Muscle layer of duodenum (tissue), 2 donors: ENCODE measurements around the gene XCL1.

Experiments
- H3K27ac ChIP-seq: one replicate; pipeline ENCODE4 v1.7.0; 2013; ENCODE audit warnings: mild to moderate bottlenecking, low read length
- H3K27me3 ChIP-seq: one replicate; pipeline ENCODE4 v1.7.0; 2013; ENCODE audit warnings: low read depth, mild to moderate bottlenecking, control low read depth, low read length
- H3K36me3 ChIP-seq, 2 donors: one replicate each; pipeline ENCODE4 v1.7.0; 2013; ENCODE audit warnings: low read length in 2 of 2, control low read depth in 1 of 2, mild to moderate bottlenecking in 1 of 2; ENCODE audit not compliant: insufficient read depth in 2 of 2, control insufficient read depth in 1 of 2
- H3K4me1 ChIP-seq, 2 donors: one replicate each; pipeline ENCODE4 v1.7.0; 2013; ENCODE audit warnings: low read length in 2 of 2, mild to moderate bottlenecking in 2 of 2, control low read depth in 1 of 2, moderate library complexity in 1 of 2; ENCODE audit not compliant: insufficient read depth in 2 of 2, control insufficient read depth in 1 of 2
- H3K4me3 ChIP-seq, 2 donors: one replicate each; pipeline ENCODE4 v1.7.0; 2013; ENCODE audit warnings: low read length in 2 of 2, low read depth in 1 of 2, mild to moderate bottlenecking in 1 of 2
- H3K9me3 ChIP-seq, 2 donors: one replicate each; pipeline ENCODE4 v1.7.0; 2013; ENCODE audit warnings: low read length in 2 of 2, control low read depth in 1 of 2, mild to moderate bottlenecking in 1 of 2; ENCODE audit not compliant: control insufficient read depth in 1 of 2
- donor health status: healthy.

XCL1 gene

DNA sequence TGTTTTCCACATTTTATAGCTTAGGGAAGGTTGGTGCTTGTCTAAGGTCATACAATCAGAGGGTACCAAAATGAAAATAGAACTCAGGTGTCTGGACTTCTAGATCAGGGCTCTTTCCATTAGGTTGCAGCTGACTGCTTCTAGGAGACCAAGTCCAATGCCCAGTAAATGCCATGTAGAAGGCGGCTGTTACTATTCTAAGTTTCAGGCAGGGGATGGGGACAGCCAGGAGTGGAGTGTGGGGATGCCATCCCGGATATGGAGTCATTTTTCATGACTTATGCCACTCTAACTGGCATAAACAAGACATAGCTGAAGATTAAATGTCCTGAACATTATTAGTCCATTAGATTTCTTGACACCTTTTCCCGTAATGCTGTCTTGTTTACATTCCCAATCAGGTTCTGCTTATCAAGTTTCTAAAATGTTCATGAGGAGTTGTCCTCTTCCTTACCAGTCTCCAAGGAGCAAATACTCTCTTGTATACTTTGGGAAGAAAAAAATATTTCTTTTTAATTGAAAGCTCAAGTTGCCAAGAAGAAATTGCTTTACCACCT lies 31.5 kb downstream of the XCL1 start:
- Histone ChIP-seq H3K36me3 (no peaks in the 10 kb centered on the region), H3K9me3 (no peaks in the 10 kb centered on the region), H3K4me1 (peaks cover 0 to 38% of the 10 kb centered on the region in 2 donors), H3K27ac (no peak overlapping the region), H3K27me3 (no peaks in the 10 kb centered on the region), H3K4me3 (no peak overlapping the region)

DNA sequence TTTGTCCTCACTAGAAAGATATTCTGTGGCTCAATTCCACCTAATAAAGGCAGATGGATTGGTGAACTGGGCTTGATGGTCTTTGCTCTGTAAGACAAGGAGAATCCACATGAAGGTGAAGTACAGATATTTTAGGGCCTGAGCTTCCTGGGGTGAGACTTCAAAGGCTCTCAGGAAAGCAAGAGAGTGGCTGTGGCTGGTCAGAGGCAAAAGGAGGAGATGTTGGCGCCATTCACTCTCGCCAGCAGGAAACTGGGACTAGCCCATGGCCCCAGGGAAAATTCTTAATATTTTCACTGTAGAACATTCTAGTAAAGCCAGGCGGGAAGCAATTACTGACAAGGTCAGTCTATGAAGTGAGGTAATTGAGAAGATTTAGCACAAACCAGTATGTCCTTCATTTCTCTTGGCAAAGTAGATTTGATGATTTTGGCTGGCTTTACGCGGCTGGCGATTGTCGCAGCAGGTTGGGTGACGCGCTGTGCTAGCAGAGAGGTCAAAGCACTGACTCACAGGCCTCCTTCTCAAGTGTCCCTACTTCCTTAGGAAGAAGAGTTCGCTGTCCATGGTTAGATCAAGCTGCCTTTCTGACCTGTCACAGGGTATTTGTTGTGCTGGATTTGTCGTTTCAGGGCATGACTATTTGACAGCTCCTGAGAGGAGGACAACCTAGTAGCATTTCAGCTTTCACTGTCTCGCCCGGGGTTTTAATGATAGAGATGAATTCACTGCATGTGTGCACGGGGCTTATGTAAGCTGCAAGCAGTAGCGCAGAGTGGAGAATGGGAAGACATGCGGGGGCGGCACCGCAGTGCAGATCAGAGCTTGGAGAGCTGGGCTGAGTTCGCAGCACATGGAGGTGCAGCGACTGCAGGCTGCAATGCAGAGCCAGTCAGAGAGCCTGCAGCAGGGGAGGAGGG lies 32.7 kb downstream of the XCL1 start:
- Histone ChIP-seq H3K4me1 (peaks cover 0 to 38% of the 10 kb centered on the region in 2 donors), H3K27ac (no peak overlapping the region), H3K36me3 (no peaks in the 10 kb centered on the region), H3K4me3 (peak overlapping the region in 1 of 2 donors; percentile 37), H3K27me3 (no peaks in the 10 kb centered on the region), H3K9me3 (no peaks in the 10 kb centered on the region)

DNA sequence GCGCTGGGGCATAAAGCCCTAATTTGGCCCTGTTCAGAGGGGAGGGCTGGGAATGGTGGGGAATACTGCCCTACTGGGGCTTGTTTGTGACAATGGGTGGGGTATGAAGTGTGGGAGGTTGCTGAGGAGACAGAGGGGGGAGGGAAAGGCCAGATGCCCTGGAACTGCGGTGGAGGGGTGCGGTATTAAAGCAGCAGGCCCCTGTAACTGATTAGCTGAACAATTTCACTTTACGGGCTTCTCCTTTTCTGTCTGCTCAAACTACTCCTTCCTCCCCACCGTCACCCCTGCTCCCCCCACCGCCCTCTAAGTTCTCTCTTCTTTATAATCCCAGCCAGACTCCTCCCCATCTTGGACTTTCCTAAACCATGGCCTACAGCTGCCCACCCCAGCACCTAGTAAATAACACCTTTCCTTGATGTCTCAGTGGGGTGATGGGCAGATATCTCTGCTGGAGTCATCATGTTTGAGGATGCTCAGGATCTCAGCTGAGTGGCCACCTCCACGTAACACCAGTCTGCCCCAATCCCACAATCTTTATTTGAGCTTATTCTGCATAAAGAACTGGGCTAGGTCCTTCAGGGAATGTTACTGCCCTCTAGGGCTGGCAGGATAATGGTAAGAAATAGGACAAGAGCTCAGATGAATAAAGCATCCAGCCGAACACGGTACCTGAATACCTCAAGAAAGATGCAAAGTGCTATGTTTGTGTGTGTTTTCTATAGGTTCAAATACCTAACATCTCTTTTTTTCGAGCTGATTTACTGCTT lies 33.5 kb downstream of the XCL1 start:
- H3K9me3 ChIP-seq, result no peaks in the 10 kb centered on the region
- peaks cover 0 to 41% of the 10 kb centered on the region in 2 donors for H3K4me1 ChIP-seq
- H3K27ac ChIP-seq, result no peak overlapping the region
- no peaks in the 10 kb centered on the region for H3K27me3 ChIP-seq
- no peaks in the 10 kb centered on the region for H3K36me3 ChIP-seq
- peak overlapping the region in 1 of 2 donors; percentile 37 for H3K4me3 ChIP-seq

DNA sequence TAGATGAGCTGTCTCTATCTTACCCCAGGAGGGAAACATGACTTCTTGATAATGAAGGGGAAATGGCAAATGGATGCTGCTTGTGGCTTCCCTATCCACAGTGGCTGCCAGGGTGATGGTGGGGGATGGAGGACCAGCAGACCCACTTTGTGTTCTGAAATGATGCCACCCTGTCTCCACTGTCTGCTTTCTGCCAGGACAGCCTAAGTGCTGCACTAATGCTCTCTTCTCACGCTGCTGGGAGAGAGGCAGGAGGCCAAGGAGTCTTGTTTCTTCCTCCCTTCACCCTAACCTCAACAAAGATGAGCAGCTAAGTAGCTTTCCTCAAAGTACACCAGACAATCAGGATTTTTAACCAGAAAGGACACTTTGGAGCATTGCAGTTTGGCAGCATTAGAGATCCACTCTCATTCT lies 36.6 kb downstream of the XCL1 start:
- Histone ChIP-seq H3K27me3 (no peaks in the 10 kb centered on the region), H3K4me1 (peaks cover 0 to 36% of the 10 kb centered on the region in 2 donors), H3K27ac (no peak overlapping the region), H3K9me3 (no peaks in the 10 kb centered on the region), H3K36me3 (no peaks in the 10 kb centered on the region), H3K4me3 (no peak overlapping the region)

DNA sequence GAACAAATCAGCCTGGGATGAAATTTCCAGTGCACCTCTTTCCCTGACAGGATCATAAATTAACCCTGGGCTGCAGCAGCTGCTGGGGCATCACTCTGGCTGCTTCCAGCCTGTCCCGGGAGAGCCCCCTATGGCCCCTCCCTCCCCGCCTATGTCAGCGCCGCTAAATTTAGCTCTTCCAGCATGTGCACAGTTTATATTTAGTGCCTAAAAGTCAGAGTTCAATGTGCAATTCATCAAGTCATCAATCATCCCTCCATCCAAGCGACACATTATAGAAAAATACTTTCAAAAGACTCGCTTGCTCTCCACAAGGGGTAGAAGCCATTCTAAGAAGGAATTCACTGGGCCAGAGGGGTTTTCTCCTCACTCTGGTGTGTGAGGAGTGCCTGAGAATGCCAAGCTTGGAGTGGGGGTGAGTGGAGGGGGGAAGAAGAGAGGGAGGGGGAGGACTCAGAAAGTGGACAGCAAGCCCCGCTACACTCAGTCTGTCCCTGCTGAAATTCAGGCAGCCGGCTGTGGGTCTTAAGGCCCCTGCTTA lies 37.4 kb downstream of the XCL1 start:
- no peaks in the 10 kb centered on the region for H3K27me3 ChIP-seq
- H3K4me1 ChIP-seq, result peaks cover 0 to 34% of the 10 kb centered on the region in 2 donors
- H3K9me3 ChIP-seq, result no peaks in the 10 kb centered on the region
- H3K27ac ChIP-seq, result no peak overlapping the region
- no peaks in the 10 kb centered on the region for H3K36me3 ChIP-seq
- peak overlapping the region in 1 of 2 donors; percentile 17 for H3K4me3 ChIP-seq

DNA sequence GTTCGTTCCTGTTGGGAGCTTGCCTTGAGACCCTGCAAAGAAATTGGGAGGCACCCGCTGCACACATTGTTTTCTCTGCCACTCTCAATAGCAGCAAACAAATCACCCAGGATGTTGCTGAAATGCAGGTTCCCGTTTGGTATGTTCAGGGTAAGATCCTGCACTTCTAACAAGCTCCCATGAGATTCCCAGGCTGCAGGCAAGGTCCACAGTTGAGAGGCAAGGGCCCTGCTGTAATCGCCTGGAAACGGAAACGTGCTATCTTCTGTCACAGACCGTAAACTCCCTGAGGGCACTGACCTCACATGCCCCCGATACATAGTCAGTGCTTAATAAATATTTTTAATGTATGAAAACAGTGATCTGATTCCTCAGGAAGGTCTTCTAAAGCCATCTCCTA lies 37.8 kb downstream of the XCL1 start:
- no peaks in the 10 kb centered on the region for H3K36me3 ChIP-seq
- H3K27me3 ChIP-seq, result no peaks in the 10 kb centered on the region
- H3K9me3 ChIP-seq, result no peaks in the 10 kb centered on the region
- peaks cover 0 to 29% of the 10 kb centered on the region in 2 donors for H3K4me1 ChIP-seq
- no peak overlapping the region for H3K27ac ChIP-seq
- H3K4me3 ChIP-seq, result peak overlapping the region in 1 of 2 donors; percentile 17

DNA sequence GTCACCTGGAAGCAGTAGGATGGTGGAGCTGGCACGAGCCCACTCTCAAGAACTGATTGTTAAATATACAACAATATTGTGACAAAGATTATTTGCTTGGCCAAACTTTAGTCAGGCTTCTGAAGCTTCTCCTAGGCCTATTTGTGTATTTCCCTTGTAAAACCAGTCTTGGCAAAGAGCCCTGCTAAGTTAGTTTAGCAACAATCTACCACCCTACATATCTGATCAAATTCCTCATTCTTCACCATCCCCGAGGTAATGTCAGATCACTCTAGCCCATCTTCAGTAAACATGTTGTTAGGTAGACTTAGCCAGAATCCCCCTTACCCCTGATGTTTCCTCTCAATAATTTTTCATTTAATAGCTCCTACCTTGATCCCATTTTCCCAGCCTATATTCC lies 39.6 kb downstream of the XCL1 start:
- Histone ChIP-seq H3K9me3 (no peaks in the 10 kb centered on the region), H3K27ac (no peak overlapping the region), H3K4me3 (no peak overlapping the region), H3K27me3 (no peaks in the 10 kb centered on the region), H3K4me1 (peaks cover 0 to 20% of the 10 kb centered on the region in 2 donors), H3K36me3 (no peaks in the 10 kb centered on the region)

DNA sequence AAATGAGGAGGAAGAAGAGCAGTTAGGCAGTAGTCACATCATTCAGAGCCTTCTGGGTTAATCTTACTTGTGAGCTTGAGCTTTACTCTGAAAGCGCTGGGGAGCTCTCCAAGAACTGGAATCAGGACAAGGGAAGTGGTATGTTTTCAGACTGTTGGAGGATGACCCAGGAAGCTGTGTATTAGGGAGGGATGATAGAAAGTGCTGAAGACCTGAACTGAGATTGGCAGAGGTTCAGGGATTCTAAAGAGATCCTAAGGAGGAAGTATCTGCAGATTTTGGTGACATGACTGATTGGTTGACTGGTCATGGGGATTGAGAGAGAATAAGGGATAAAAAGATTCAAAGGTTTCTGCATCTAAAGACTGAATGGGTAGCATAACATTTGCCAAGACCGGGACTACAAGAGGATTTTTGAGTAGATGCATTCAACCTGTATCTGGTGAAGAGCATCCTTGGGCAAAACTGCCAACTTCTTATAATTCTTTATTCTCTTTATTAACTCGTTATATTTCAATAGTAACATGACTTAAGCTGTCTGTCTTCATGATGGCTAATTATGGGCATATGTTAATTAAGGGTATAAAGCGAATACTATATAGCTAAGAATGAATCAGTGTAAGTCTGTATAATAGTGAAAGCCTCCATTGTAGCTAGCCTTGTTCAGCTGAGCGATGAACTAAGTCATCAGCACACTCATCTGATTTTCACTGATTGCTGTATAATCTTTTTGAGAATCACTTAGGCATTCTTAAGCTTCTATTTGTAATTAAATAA lies 41.8 kb downstream of the XCL1 start:
- H3K4me3 ChIP-seq, result no peak overlapping the region
- H3K36me3 ChIP-seq, result no peaks in the 10 kb centered on the region
- H3K4me1 ChIP-seq, result peaks cover 0 to 26% of the 10 kb centered on the region in 2 donors
- no peak overlapping the region for H3K27ac ChIP-seq
- no peaks in the 10 kb centered on the region for H3K9me3 ChIP-seq
- no peaks in the 10 kb centered on the region for H3K27me3 ChIP-seq

DNA sequence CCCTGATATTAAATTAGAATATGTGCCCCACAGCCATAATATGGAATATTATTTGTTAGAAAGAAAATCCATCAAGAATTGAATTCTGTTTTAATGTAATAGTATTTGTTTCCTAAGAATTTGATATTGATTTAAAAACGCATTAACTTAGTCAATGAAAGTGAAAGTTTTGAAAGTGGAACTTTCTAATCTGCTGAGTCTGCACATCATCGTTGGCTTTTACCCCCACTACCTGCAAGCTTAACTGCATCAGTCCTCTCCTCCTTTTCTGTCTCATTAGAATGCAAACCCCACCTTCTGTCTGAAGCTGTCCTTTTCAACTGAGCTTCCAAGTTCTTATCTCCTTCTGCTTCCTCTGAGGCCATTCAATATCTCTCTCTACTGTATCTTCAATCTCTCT lies 42.5 kb downstream of the XCL1 start:
- Histone ChIP-seq H3K4me3 (no peak overlapping the region), H3K27me3 (no peaks in the 10 kb centered on the region), H3K36me3 (no peaks in the 10 kb centered on the region), H3K4me1 (peaks cover 0 to 19% of the 10 kb centered on the region in 2 donors), H3K27ac (no peak overlapping the region), H3K9me3 (no peaks in the 10 kb centered on the region)

DNA sequence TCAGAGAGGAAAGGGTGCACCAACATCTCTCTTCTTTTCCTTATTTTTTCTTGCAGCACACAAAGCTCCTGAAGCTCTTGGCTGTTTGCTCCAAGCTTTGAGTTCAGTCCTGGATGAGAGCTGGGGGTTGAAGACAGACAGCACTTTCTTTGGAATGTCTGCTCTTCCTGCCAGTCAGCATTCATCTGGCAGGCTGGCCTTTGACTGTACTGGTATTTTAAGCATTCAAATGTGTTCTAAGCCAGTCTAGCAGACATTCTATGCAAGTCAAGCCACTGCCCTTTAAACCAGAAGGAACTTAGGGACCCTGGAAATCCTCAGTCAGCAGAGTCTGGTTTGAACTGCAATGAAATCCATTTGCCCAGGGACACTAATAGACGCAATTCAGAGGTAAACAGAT lies 45.0 kb downstream of the XCL1 start:
- H3K27ac ChIP-seq, result no peak overlapping the region
- H3K4me1 ChIP-seq, result peaks cover 0 to 14% of the 10 kb centered on the region in 2 donors
- no peaks in the 10 kb centered on the region for H3K36me3 ChIP-seq
- no peaks in the 10 kb centered on the region for H3K27me3 ChIP-seq
- no peaks in the 10 kb centered on the region for H3K9me3 ChIP-seq
- no peak overlapping the region for H3K4me3 ChIP-seq
